Stimulated activated CD8-positive, alpha-beta memory T cell treated with anti-CD3 and anti-CD28 coated beads, Interleukin-12 subunit alpha, Interleukin-12 subunit beta, amount 100 ng/mL, for 4 hours (primary cell): ENCODE measurements around the gene PDF.

Source experiments
- DNase-seq: peaks from one replicate; pipeline ENCODE4 v3.0.0-alpha.2; 2020; ENCODE audit warnings: low read depth

The PDF gene

DNA sequence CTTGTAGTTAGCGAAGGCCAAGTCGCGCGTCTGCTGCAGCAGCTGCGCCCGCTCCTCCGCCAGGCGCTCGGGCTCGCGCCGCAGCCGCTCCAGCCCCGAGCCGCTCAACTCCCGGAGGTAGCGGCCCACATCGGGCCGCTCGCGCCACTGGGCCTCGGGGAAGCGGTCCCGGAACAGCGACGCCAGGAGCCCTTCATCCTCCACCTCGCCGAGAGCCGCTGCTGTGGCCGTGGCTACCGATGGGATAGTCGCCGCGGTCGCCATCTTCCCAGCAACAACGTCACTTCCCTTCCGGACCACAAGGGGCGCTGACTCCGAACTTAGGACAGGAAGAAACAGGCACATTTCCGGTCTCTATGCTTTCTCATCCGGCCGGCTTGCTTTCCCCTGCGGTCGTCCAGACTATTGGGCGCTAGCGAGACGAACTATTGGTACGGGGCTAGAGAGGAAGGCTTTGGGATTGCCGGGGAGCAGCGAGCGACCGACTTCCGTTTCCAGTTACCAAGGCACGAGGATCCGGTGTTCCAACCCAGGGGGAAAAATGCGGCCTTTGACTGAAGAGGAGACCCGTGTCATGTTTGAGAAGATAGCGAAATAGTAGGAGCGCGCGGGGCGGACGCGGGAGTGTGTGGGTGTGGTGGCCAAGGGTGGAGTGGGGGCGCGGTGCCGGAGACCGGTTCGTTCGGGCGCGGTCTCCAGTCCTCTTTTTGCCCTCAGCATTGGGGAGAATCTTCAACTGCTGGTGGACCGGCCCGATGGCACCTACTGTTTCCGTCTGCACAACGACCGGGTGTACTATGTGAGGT lies 9.1 kb upstream of the PDF start, which contains the start of the genes COG8 and NIP7:
Gene COG8, minus strand, starts transcription at position 276 of the 806 bp plus-strand sequence. Its CDS starts 12 bp downstream, at position 264.
Gene NIP7, plus strand, starts transcription at position 484 of the 806 bp plus-strand sequence. Its CDS starts 58 bp downstream, at position 542.
- DNase-seq: peak; percentile 82

DNA sequence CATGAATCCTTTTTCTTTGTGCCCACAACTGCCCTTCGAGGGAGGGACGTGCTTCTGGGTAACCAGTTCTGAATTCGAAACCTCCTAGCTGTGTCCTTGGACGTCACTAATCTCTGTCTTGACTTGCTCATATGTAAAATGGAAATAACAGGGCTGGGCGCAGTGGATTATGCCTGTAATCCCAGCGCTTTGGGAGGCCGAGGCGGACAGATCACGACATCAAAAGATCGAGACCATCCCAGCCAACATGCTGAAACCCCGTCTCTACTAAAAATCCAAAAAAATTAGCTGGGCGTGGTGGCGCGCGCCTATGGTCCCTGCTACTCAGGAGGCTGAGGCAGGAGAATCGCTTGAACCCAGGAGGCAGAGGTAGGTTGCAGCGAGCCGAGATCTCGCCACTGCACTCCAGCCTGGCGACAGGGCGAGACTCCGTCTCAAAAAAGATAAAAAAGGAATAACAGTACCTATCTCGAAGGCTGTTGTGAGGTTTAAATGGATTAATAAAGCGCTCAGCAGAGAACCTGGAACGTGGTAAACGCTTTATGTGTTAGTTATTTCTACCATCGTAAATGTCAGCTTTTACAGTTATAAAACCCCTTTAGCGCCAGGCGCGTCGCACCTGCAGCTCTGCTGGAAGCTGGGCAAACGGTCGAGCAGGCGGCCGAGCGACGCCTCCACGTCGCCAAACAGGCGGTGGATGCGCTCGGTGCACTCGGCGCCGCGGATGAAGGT lies 8.3 kb upstream of the PDF start:
- no peak for DNase-seq

DNA sequence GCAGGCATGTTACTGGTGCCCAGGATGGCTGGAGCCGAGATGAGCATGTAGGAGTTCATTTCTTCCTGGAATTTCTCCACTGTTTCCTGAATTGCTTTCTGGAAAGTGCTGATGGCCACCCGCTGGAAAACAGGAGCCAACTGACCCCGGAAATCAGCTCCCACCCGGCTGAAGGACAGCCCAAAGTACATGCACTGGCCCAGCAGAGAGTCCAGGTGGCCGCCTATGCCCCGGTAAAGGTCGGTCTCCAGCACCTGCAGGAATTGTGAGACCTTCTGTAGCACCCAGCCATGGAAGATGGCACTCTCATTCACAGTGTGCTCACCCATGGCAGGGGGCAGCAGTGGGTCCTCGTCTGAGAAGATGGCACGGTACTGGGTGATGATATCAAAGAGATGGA lies 4.3 kb upstream of the PDF start:
- DNase-seq: no peak

DNA sequence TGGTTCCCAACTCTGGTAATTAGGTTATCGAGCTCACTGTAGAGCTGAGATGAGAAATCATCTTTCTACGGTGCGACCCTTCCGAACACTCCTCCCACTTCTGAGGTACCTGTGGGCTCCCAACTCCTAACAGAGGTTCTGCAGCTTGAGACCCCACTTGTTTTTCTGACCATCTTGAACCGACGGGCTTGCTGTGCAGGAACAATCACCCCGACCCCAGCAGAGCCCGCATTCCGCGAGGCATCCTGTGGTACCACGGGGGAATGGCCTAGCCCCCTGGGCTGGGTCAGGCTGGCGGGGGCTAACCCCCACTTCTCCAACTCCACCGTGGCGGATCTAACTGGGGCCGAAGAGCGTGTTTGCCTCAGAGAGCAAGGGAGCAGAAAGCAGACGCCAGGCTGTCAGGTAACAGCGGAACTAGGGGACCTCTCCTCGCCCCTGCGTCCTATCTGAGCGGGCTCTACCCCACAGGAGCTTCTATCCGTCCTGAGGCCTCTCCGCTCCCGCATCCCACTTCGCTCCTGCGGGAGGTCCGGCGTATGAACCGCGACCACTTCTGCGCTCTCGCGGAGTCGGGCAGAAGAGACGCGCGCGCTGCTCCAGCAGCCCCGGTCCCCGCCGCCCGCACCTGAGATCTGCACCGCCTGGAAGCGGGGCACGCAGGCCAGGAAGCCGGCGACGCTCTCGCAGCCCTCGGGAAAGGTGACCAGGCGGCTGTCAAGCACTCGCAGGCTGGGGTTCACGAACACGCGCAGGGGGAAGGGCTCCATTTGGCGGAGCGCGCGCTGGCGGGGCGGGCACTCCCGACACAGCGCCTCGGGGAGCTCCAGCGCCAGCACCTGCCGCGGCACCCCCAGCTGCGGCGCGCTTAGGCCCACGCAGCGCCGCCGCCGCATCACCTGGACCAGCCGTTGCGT lies 761 bp downstream of the PDF start:
- DNase-seq: peak; percentile 47

DNA sequence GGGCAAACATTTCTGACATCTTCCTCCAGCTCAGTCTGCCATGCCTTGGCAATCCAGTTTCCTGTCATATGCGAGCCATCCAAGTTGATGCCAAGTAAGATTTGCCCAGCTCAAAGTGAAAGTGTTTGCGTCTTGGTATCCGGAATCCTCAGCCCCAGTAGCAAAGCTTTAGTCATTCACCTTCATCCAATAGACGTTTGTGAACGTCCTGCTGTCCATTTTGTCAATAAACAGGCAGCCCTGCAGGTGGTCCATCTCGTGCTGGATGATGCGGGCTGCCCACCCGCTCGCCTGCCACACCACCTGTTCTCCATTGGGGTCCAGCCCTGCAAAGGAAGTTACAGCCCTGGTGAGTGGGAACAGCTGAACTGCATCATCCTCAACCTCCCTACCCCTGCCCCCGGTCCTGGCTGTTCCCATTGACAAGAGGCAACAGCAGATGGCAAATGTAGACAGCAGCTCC lies 1.5 kb downstream of the PDF start:
- DNase-seq: no peak

DNA sequence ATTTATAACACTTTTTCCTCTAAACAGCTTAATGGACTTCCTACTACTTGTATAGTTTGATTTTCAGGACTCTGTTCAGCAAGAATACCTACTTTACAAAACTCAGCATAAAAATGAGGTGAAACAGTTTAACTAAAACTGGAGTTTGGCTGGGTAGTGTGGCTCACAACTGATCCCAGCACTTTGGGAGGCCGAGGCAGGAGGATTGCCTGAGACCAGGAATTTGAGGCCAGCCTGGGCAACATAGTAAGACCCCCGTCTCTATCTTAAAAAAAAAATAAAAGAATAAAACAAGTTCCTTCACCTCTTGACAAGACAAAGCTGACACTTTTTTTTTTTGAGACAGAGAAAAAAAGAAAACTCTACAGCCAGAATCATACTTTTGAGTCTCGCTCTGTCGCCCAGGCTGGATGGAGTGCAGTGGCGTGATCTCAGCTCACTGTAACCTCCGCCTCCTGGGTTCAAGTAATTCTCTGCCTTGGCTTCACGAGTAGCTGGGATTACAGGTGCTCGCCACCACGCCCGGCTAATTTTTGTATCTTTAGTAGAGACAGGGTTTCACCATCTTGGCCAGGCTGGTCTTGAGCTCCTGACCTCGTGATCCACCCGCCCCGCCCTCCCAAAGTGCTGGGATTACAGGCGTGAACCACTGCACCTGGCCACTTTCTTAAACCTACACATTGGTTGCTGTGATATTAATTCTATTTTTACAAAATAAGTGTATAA lies 2.6 kb downstream of the PDF start:
- no peak for DNase-seq

DNA sequence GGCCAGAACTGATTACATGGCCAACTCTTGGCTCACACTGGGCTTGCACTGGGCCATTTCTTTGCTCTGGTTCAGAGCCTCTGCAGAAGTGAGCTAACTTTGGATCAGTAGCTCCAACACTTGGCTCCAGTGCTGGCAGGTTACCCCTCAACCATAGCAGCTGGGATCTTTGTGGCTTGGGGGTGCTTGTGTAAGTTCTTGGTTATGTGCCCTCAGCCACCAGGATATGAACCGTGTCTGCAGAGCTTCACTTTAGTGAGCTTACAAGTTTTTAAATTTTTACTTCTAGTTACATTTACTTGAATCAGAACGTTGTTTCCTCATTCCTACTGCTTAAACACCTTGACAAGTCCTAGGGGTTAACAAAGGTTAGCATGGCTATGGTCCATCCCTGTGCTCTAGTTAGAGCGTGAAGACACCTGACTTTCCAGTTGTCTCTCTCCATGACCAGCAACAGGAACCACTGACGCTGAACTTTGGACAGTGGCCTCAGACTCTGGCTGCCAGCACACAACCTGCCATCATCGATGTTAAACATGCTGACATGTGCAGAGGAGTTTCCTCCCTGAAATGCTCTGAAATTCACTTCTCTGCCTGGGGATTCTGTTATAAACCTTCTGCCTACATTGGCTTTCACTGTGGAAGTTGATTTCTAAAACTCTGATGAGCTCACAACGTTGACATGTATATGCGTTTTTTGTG lies 4.1 kb downstream of the PDF start:
- no peak for DNase-seq

DNA sequence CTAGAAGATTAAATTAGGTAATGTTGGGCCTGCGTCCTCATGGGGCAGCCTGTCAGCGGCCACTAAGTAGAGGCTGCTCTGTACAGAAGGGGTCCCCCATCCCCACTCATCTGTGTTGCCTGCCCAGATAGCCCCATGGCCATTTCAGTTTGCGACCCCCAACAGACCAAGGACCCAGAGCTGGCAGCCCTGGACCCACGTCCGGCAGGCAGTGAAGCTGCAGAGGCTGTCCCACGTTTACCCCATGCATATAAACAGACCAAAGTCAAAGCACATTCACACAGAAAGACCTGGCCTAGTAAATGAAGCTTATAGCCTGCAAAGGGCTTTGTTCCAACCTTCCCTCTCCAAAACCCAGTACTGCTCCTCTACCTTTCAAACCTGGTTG lies 4.6 kb downstream of the PDF start:
- no peak for DNase-seq

DNA sequence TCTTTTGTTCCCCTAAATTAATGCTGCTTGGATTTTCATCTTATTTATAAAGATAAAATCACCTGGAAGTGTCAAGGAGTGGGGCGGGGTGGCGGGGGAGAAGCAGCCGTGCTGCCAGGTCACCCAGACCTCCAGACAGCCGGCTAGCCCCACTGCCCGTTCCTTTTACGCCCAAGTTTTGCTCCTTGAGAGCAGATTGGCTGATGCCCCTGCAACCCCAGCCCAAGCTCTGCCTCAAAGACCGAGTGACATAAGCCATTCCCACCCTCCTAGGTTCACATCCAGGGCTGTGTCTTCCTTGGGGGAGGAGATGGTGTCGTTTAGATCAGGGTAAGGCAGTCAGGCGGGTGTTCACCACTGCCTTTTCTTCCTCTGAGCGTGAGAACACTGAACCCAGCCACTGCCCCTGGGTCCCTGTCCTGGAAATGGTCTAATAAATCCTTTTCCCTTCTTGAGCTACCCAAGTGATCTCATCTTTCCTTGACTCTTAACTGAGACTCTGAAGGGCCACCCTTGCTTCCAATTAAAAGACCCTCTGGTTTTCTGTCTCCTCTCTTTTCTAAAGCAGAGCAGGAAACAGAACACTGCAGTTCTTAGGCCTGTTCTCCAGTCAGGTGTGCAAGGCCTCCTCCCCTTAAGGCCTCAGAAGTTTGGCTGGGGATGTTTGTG lies 5.7 kb downstream of the PDF start:
- DNase-seq: no peak

DNA sequence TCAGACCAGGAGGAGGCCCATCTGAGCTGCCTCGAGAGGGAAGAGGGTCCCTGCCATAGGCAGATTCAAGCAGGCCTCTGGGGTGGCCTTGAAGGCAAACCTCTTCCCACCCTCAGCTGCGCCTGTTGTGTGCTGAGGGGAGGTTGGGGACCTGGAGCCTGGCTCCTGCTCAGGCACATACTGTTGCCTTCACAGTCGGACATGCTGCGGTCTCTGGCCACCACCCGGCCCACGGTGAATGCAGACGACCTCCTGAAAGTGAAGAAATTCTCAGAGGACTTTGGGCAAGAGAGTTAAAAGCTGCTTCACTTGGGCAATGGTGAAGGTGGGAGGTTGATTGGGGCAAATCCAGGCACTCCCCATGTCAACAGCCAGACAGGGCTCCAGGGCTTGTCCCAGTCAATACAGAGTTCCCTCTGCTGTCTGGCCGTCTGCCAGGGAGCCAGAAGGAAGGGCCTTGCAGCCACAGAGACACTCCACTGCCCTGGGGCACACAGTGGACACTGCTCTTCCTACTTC lies 6.3 kb downstream of the PDF start:
- DNase-seq: no peak

DNA sequence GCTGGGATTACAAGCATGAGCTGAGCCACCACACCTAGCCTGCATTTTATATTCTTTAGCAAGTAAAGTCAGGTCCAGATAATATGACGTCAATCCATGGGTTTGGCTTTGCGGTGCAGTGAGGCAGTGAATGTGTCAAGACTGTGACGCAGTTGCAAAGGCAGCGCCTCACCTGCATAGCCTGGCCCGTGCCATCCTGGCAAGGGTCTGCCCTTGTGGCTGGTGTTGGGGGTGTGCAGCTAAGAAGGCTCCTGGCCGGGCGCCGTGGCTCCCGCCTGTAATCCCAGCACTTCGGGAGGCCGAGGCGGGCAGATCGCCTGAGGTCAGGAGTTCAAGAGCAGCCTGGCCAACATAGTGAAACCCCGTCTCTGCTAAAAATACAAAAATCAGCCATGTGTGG lies 7.0 kb downstream of the PDF start:
- DNase-seq: no peak

DNA sequence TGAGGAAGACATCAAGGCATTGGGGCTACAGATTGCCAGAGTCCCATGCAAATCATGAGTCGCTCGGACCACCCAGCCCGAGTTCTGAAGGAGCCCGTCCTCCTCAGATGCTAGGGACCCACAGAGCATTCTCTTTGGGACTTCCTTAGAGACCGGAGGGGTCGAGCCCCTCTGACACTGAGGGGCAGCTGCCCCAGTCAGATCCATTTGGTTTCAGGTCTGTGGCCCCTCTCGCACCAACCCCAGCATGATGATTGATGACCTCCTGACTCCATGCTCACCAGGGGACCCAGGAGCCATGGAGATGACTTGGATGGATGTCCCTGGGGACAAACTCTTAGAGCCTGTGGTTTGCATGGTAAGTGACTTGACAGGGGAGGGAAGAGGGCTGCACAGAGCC lies 8.0 kb downstream of the PDF start:
- no peak for DNase-seq

DNA sequence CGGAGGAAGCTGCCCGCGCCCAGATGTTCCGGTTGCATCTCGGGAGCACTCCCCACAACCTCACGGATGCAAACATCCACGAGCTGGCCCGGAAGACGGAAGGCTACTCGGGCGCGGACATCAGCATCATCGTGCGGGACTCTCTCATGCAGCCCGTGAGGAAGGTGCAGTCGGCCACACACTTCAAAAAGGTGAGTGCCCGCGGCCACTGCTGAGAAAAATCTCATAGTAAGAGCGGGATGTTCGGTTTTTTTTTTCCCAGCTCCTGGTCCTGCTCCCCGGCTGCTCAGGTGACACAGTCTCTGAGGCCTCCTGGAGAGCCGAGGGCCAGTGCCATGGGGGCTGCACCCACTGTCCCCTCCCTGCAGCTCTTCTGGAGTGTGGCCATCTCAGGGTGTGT lies 9.3 kb downstream of the PDF start:
- DNase-seq: no peak

DNA sequence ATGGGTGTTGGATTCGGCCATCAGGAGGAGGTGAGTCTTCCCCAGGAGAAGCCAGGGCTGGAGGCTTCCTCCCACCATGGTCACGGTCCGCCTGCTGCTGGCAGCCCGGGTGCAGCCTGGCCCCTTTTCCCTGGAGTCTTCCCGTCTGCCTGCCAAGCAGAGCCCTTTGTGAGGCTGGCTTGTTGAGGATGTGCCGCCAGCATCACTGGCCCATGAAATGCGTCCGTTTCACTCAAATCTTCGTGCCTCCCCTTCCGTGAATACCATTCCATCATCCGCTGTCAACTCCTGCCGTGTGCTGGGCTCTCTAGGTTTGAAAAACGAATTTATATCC lies 9.7 kb downstream of the PDF start:
- no peak for DNase-seq

DNA sequence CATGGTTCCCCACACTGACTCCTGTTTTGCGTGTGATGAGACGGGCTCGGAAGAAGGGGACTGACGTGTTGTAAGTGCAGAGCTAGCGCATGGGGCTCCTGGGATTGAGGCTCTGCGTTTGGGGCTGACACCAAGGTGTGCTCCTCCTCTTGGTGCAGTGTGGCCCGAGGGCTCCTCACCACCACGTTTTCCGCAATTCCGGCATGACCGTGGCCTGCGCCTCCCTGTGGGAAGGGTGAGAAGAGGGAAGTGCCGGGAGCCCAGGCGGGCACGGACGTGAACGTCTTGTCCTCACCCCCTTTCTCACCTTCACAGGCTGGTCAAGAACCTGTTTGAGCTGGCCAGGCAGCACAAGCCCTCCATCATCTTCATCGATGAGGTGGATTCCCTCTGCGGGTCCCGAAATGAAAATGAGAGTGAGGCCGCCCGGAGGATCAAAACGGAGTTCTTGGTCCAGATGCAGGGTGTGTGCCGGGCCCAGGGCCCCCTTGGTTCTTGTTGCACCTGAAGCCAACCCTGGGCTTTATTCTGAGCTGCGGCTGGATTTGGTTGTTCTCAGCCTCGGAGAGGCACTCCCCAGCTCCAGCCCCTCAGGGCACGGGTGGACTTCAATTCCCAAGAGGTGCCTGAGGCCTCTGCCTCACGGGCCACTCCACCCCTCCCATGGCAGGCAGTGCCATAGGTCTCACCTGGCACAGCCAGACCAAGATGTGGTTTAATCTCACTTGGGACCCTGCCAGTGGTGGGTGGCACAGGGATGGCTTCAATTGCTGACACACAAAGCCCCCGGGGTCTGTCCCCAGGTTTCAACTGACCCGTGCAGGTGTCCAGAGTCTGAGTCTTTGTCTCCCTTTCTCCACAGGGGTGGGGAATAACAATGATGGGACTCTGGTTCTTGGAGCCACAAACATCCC lies 10.3 kb downstream of the PDF start:
- DNase-seq: no peak

DNA sequence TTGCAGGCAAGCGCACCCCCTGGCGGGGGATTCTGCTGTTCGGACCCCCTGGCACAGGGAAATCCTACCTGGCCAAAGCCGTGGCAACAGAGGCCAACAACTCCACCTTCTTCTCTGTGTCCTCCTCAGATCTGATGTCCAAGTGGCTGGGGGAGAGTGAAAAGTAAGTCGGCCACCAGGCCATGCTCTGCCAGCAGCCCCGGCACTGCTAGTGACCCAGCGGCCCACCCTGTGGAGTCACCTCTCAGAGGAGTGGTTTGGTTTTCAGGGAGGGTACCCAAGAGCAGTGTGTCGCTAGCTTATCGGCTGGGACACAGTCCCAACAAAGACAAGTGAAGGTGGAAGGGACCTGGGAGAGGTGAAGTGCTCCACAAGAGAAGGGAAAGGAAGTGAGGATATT lies 11.0 kb downstream of the PDF start:
- DNase-seq: no peak

DNA sequence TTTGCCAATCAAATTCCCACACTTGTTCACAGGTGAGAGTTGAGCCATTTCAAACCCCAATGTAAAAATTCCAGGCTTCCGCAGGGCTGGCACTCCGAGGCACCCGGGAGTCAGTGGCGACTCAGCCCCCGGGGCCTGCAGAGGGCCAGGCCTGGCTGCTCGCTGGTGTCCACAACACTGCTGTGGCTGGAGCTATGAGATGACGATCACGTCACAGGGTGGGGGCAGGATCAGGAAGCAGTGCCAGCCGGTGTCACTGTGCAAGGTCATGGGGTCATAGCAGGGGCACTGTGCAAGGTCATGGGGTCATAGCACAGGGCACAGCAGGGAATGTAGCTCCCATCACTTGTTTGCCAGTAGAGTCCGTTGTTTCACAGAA lies 11.5 kb downstream of the PDF start:
- no peak for DNase-seq

DNA sequence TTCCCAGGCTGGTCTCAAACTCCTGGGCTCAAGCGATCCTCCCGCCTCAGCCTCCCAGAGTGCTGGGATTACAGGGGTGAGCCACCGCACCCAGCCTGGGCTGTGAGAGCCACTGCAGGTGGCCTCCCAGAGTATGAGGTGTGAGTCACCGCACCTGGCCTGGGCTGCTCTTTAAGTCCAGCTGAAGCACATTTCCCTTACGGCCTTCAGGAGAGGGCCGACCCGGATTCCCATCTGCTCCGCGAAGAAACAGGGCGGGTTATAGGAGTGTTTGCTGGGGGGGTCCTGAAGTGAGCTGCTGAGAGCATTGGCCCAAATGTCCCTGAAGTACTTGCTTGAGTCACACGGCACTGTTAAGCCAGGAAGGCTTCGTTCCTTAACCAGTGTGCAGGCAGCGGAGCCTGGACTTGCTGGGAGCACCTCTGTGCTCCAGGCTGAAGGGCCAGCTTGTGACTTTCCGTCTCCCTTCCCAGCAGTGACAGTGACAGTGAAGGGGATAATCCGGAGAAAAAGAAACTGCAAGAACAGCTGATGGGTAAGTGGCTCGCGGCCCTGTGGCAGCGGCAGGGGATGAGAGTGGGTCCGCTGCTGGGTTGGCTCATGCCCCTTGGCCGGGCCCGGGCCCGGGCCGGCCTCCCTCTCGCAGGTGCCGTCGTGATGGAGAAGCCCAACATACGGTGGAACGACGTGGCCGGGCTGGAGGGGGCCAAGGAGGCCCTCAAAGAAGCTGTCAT lies 12.0 kb downstream of the PDF start:
- DNase-seq: no peak
